BJ (cell line): ENCODE data around the gene ARHGEF10L. TPM values are rescaled to one million over a fixed set of nuclear protein-coding genes. Genes with fewer than 3 reads are reported as not detected.

Experiments
- CTCF ChIA-PET: fragments of 350-600 bp; formaldehyde crosslinking; extraction: SDS; loops from one replicate; lab custom pipeline; 2021; ENCODE audit warnings: antibody characterized with exemption, inconsistent platforms; lab: Yijun Ruan, JAX
- POLR2A ChIA-PET: fragments of 300-600 bp; sonication (Branson Sonifier 250); formaldehyde crosslinking; extraction: SDS; loops from one replicate; lab custom pipeline; 2021; ENCODE audit warnings: antibody characterized with exemption; lab: Charles Lee
- DNase-seq: peaks from one replicate; pipeline ENCODE4 v3.0.0-alpha.2; 2011; ENCODE audit warnings: low read depth
- H3K27me3 ChIP-seq: 2 replicates; pipeline ENCODE4 v1.6.0; 2011; ENCODE audit warnings: low read length; ENCODE audit not compliant: control insufficient read depth, insufficient read depth
- H3K36me3 ChIP-seq: 2 replicates; pipeline ENCODE4 v1.5.1; 2011; ENCODE audit warnings: low read length; ENCODE audit not compliant: control insufficient read depth, insufficient read depth
- H3K4me3 ChIP-seq: 2 replicates; pipeline ENCODE4 v1.5.1; 2011; ENCODE audit warnings: low read depth, mild to moderate bottlenecking, control low read depth, low read length
- polyA plus RNA-seq: library from polyadenylated mRNA; depleted of rRNA; stranded (reverse); fragments of >200 nt; gene quantifications from 2 replicates; pipeline ENCODE4 v1.2.3, GENCODE V29; 2011
- TF ChIP-seq, protein P1 (sequence below): IDR thresholded peaks from 2 replicates; pipeline ENCODE4 v1.5.1; 2011; ENCODE audit warnings: low read depth, mild to moderate bottlenecking, control low read depth, inconsistent platforms, low read length, moderate library complexity; ENCODE audit not compliant: insufficient read depth

ARHGEF10L gene
- polyA plus RNA-seq, 1 experiment = 12.5 TPM

DNA sequence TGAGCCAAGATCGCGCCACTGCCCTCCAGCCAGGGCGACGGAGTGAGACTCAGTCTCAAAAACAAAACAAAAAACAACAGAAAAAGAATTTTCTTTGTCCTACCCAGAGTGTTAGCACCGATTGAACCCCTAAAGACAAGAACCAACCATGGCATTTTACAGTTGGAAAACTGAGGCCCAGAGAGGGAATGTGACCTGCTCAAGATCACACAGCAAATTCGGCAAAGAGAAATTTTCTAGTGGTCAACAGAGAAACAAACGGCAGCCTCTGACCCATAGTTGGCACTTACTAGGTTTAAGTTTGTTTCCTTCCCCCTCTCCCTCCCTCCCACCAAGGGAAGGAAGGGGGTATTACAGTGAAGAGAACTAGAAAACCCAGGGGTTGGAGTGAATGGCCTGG, 195.1 kb downstream of the ARHGEF10L start:
- ChIA-PET POLR2A (no interaction called here), CTCF (interaction anchor here (1.2 to 2.4 kb wide), 2 partner anchors 11 to 38 kb away, joined by 3 to 5 read pairs; no protein-coding TSS in a partner anchor)
- no peak for DNase-seq
- no peaks in the 10 kb centered on the region for H3K27me3 ChIP-seq
- no peak overlapping the region for H3K4me3 ChIP-seq
- TF ChIP-seq, protein P1, sequence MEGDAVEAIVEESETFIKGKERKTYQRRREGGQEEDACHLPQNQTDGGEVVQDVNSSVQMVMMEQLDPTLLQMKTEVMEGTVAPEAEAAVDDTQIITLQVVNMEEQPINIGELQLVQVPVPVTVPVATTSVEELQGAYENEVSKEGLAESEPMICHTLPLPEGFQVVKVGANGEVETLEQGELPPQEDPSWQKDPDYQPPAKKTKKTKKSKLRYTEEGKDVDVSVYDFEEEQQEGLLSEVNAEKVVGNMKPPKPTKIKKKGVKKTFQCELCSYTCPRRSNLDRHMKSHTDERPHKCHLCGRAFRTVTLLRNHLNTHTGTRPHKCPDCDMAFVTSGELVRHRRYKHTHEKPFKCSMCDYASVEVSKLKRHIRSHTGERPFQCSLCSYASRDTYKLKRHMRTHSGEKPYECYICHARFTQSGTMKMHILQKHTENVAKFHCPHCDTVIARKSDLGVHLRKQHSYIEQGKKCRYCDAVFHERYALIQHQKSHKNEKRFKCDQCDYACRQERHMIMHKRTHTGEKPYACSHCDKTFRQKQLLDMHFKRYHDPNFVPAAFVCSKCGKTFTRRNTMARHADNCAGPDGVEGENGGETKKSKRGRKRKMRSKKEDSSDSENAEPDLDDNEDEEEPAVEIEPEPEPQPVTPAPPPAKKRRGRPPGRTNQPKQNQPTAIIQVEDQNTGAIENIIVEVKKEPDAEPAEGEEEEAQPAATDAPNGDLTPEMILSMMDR = no peak
- no peaks in the 10 kb centered on the region for H3K36me3 ChIP-seq

DNA sequence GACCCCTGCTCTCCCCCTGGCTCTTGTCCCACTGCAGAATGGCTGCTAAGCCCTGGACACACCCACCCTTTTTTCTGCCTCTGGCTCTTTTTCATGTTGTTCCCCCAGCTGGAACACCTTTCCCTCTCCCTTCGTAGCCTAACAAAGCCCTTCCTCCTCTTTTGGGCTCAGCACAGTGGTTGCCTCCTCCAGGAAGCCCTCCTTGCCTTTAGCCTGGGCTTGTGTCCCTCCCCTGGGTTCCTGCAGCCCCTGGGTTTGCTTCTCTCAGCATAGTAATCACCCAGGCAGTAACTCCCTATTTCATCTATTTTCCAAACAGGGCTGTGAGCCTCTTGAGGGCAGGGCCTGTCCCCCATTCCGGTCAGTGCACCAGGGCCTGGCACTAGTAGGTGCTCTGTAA, 195.8 kb downstream of the ARHGEF10L start:
- TF ChIP-seq, protein P1 = no peak
- CTCF ChIA-PET = interaction anchor here (0.6 kb wide), 1 partner anchor 12 kb away, joined by 3 read pairs; no protein-coding TSS in a partner anchor
- Histone ChIP-seq H3K36me3 (no peaks in the 10 kb centered on the region), H3K4me3 (no peak overlapping the region), H3K27me3 (no peaks in the 10 kb centered on the region)
- DNase-seq = no peak
- POLR2A ChIA-PET = no interaction called here

DNA sequence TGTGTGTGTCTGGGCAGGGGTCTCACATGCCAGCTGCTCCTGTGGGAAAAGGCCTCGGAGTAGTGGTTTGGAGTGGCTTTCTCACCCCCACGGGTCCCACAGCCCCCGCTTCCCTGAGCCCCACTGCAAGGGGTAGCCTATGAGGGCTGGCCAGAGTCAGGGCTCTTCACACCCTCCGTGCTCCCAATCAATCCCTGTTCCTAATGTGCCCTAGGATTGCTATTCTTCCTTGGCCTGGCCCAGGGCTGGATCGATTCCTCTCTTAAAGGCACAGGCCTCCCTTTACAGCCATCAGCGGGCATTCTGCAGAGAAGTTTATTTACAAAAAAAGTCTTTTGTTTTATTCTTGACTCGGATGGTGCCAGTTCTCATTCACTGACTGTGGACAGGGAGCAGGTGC, 196.3 kb downstream of the ARHGEF10L start:
- Histone ChIP-seq H3K4me3 (no peak overlapping the region), H3K27me3 (no peaks in the 10 kb centered on the region), H3K36me3 (no peaks in the 10 kb centered on the region)
- no peak for DNase-seq
- ChIA-PET CTCF (interaction anchor here (0.6 kb wide), 1 partner anchor 13 kb away, joined by 3 read pairs; no protein-coding TSS in a partner anchor), POLR2A (no interaction called here)
- TF ChIP-seq, protein P1 = no peak

DNA sequence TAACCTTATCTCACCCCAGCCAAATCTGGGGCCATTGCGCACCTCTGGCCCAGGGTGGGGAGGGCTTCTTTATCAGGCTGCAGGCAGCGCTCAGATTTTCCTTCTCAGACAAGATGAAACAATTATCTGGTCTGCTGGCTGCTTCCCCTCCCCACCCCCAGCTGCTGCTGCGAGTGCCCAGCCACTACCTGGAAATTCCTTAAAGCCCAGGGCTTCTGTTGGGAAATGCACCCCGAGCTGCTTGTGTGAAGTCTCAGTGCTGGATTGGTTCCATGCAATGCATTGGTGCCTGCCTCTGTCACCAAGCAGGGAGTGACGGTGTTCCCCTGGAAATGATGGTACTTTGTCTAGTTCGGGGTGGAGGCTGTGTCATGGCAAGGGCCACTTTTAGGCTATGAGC, 197.1 kb downstream of the ARHGEF10L start:
- Histone ChIP-seq H3K36me3 (no peaks in the 10 kb centered on the region), H3K4me3 (no peak overlapping the region), H3K27me3 (no peaks in the 10 kb centered on the region)
- ChIA-PET POLR2A (no interaction called here), CTCF (interaction anchor here (1.4 kb wide), 1 partner anchor 13 kb away, joined by 3 read pairs; no protein-coding TSS in a partner anchor)
- TF ChIP-seq, protein P1 = no peak
- no peak for DNase-seq

DNA sequence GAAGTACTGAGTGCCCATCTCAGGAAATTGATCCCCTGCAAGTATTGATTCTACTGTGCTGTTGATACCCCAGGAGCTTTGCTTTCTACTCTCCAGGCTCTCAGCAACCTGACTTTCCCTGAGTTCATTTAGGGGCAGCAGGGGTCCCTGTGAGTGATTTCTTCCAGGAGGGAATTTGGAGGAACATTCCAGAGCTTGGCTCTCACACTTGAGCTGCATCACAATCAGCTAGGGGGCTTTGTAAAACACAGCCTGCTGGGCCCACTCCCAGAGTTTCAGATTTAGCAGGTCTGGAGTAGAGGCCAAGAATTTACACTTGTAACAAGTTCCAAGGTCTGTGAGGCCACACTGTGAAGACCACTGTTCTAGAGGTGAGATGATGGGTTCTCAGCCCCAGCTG, 199.6 kb downstream of the ARHGEF10L start:
- TF ChIP-seq, protein P1 = no peak
- ChIA-PET POLR2A (no interaction called here), CTCF (interaction anchor here (0.9 to 1.2 kb wide), 2 partner anchors 9 to 127 kb away, joined by 3 to 5 read pairs; no protein-coding TSS in a partner anchor)
- no peak for DNase-seq
- H3K36me3 ChIP-seq = no peaks in the 10 kb centered on the region
- H3K4me3 ChIP-seq = no peak overlapping the region
- no peaks in the 10 kb centered on the region for H3K27me3 ChIP-seq
